Brain microvascular endothelial cell (primary cell): Measurements from ENCODE around the gene CDH26.

Experiments used
- DNase-seq: peaks from one replicate; pipeline ENCODE4 v3.0.0-alpha.2; 2020
- H3K27ac ChIP-seq: fragments of 250-450 bp; sonication (Bioruptor Pico); 2 replicates; pipeline ENCODE4 v1.5.1; 2020; ENCODE audit warnings: mild to moderate bottlenecking, moderate library complexity
- H3K27me3 ChIP-seq: fragments of 250-450 bp; sonication (Bioruptor Pico); replicated peaks from 2 replicates; pipeline ENCODE4 v1.5.1; 2020; ENCODE audit warnings: mild to moderate bottlenecking
- H3K36me3 ChIP-seq: fragments of 250-450 bp; sonication (Bioruptor Pico); replicated peaks from 2 replicates; pipeline ENCODE4 v1.5.1; 2020; ENCODE audit warnings: mild to moderate bottlenecking
- H3K4me3 ChIP-seq: 2 replicates; pipeline ENCODE4 v1.5.1; 2011; ENCODE audit warnings: low read depth, mild to moderate bottlenecking, control low read depth, low read length, moderate library complexity
- CTCF ChIP-seq: IDR thresholded peaks from 2 replicates; pipeline ENCODE4 v1.5.1; 2011; ENCODE audit warnings: low read depth, mild to moderate bottlenecking, moderate library complexity, low read length, control low read depth, inconsistent platforms; ENCODE audit errors: missing control alignments
- in situ Hi-C: cut with HindIII; loops from 2 replicates; pipeline ENCODE4 v1.10.0; 2017; ENCODE audit warnings: low sequenced_read_pairs, low pct_ligation_motif_present

CDH26 gene

GRCh38 chr20:59999502-59999901, 41.3 kb downstream of the CDH26 start:
- no peaks in the 10 kb centered on the region for H3K36me3 ChIP-seq
- H3K27ac ChIP-seq = no peak overlapping the region
- no peak overlapping the region for H3K4me3 ChIP-seq
- in situ Hi-C loops = no loop called here
- no peak for TF ChIP-seq CTCF
- no peaks in the 10 kb centered on the region for H3K27me3 ChIP-seq
- DNase-seq = no peak

- in situ Hi-C loops = no loop called here
- H3K27ac ChIP-seq = no peak overlapping the region
- DNase-seq = no peak
- H3K27me3 ChIP-seq = no peaks in the 10 kb centered on the region
- TF ChIP-seq CTCF = no peak
- no peaks in the 10 kb centered on the region for H3K36me3 ChIP-seq
- no peak overlapping the region for H3K4me3 ChIP-seq
Measured at GRCh38 chr20:60000271-60001042, 42.2 kb downstream of the CDH26 start.

- TF ChIP-seq CTCF = no peak
- in situ Hi-C loops = no loop called here
- DNase-seq = no peak
Measured at GRCh38 chr20:60001108-60001507, 42.9 kb downstream of the CDH26 start.

GRCh38 chr20:60003776-60004175, 45.6 kb downstream of the CDH26 start:
- H3K27ac ChIP-seq = no peak overlapping the region
- no peak for TF ChIP-seq CTCF
- in situ Hi-C loops = no loop called here
- H3K36me3 ChIP-seq = no peaks in the 10 kb centered on the region
- DNase-seq = no peak
- H3K27me3 ChIP-seq = no peaks in the 10 kb centered on the region
- H3K4me3 ChIP-seq = no peak overlapping the region

More at GRCh38 chr20:60001108-60001507, 42.9 kb downstream of the CDH26 start:
- Histone ChIP-seq H3K36me3 (no peaks in the 10 kb centered on the region), H3K27me3 (no peaks in the 10 kb centered on the region), H3K4me3 (no peak overlapping the region), H3K27ac (no peak overlapping the region)

- Histone ChIP-seq H3K4me3 (no peak overlapping the region), H3K27me3 (no peaks in the 10 kb centered on the region), H3K27ac (no peak overlapping the region), H3K36me3 (no peaks in the 10 kb centered on the region)
- no peak for DNase-seq
- TF ChIP-seq CTCF = no peak
- in situ Hi-C loops = no loop called here
Measured at GRCh38 chr20:60006261-60006660, 48.0 kb downstream of the CDH26 start.

- no peak for DNase-seq
- Histone ChIP-seq H3K27ac (no peak overlapping the region), H3K4me3 (no peak overlapping the region), H3K27me3 (no peaks in the 10 kb centered on the region), H3K36me3 (no peaks in the 10 kb centered on the region)
- TF ChIP-seq CTCF = no peak
- in situ Hi-C loops = no loop called here
Measured at GRCh38 chr20:60007464-60007863, 49.2 kb downstream of the CDH26 start.
